Loucy (cell line): ENCODE data around the gene C10orf71.

ENCODE experiments used
- H2AFZ ChIP-seq: fragments of 200-600 bp; sonication (generic); 2 replicates; pipeline ENCODE4 v1.6.0; 2016; ENCODE audit warnings: antibody characterized with exemption, mild to moderate bottlenecking, low read length, moderate library complexity
- H3F3A ChIP-seq: fragments of 200-600 bp; 2 replicates; pipeline ENCODE4 v1.6.0; 2016; ENCODE audit warnings: antibody characterized with exemption, low read depth, mild to moderate bottlenecking
- H3K27me3 ChIP-seq: fragments of 200-600 bp; sonication (generic); 2 replicates; pipeline ENCODE4 v1.6.1; 2014; ENCODE audit warnings: low read length, mild to moderate bottlenecking; ENCODE audit not compliant: insufficient read depth, poor library complexity, severe bottlenecking
- H3K36me3 ChIP-seq: fragments of 200-600 bp; sonication (generic); 2 replicates; pipeline ENCODE4 v1.6.1; 2016; ENCODE audit warnings: low read length; ENCODE audit not compliant: insufficient read depth
- H3K4me1 ChIP-seq: fragments of 200-600 bp; sonication (generic); 2 replicates; pipeline ENCODE4 v1.5.1; 2014; ENCODE audit warnings: low read length, mild to moderate bottlenecking; ENCODE audit not compliant: insufficient read depth, poor library complexity, severe bottlenecking
- H3K4me2 ChIP-seq: fragments of 200-600 bp; sonication (generic); 2 replicates; pipeline ENCODE4 v1.6.0; 2014; ENCODE audit warnings: antibody characterized with exemption, low read length, low read depth, mild to moderate bottlenecking; ENCODE audit not compliant: poor library complexity, severe bottlenecking
- H3K4me3 ChIP-seq: fragments of 200-600 bp; sonication (generic); 2 replicates; pipeline ENCODE4 v1.5.1; 2014; ENCODE audit warnings: low read length, mild to moderate bottlenecking, mixed read lengths; ENCODE audit not compliant: poor library complexity, severe bottlenecking
- H3K79me2 ChIP-seq: fragments of 200-600 bp; sonication (generic); 2 replicates; pipeline ENCODE4 v1.6.1; 2014; ENCODE audit warnings: low read length; ENCODE audit not compliant: insufficient read depth
- H3K9ac ChIP-seq: fragments of 200-600 bp; sonication (generic); 2 replicates; pipeline ENCODE4 v1.6.0; 2014; ENCODE audit warnings: mild to moderate bottlenecking, low read depth, low read length, moderate library complexity; ENCODE audit not compliant: poor library complexity, severe bottlenecking
- H3K9me2 ChIP-seq: fragments of 200-600 bp; sonication (generic); replicated peaks from 2 replicates; pipeline ENCODE4 v1.6.1; 2016; ENCODE audit warnings: low read depth, low read length, mixed read lengths
- H3K9me3 ChIP-seq: fragments of 200-600 bp; sonication (generic); 2 replicates; pipeline ENCODE4 v1.6.1; 2014; ENCODE audit warnings: mild to moderate bottlenecking, antibody characterized with exemption, low read length, low read depth; ENCODE audit not compliant: insufficient read depth
- H4K20me1 ChIP-seq: fragments of 200-600 bp; sonication (generic); 2 replicates; pipeline ENCODE4 v1.6.0; 2014; ENCODE audit warnings: antibody characterized with exemption, low read length, mild to moderate bottlenecking; ENCODE audit not compliant: insufficient read depth, poor library complexity, severe bottlenecking
- EZH2phosphoT487 ChIP-seq: fragments of 200-600 bp; IDR thresholded peaks from 2 replicates; pipeline ENCODE4 v1.6.1; 2018; ENCODE audit warnings: antibody characterized with exemption, mild to moderate bottlenecking, moderate library complexity, borderline replicate concordance
- TF ChIP-seq, protein P1 (sequence below): fragments of 200-600 bp; sonication (generic); conservative IDR thresholded peaks from 2 replicates; pipeline ENCODE4 v1.5.1; 2014; ENCODE audit warnings: mild to moderate bottlenecking, antibody characterized with exemption, low read length

Gene C10orf71

DNA sequence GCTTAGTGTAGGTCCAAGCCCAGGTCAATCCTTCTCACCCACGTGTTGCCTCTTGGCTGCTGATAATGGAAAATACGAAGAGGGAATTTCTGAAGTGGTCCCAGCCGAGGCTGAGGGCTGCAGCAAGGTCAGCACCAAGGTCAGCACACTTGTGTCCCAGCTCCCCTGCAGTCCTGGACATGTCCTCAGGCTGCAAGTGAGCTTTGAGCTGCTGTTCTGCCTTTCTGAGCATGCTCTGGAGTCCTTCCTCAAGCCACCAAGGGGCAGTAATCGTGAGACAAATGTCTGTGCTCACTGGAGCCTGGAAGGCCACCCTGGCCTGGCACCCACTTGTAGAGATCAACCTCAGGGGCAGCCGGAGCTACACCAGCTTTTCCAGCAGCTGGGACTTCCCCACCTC lies 68.6 kb downstream of the C10orf71 start:
- no peaks in the 10 kb centered on the region for H4K20me1 ChIP-seq
- no peaks in the 10 kb centered on the region for H3K27me3 ChIP-seq
- H3F3A ChIP-seq: no peaks in the 10 kb centered on the region
- H3K4me3 ChIP-seq: no peak overlapping the region
- no peaks in the 10 kb centered on the region for H3K36me3 ChIP-seq
- no peak overlapping the region for H3K4me2 ChIP-seq
- H3K9ac ChIP-seq: no peak overlapping the region
- H3K9me2 ChIP-seq: no peaks in the 10 kb centered on the region
- H3K4me1 ChIP-seq: no peaks in the 10 kb centered on the region
- H3K79me2 ChIP-seq: no peaks in the 10 kb centered on the region
- H3K9me3 ChIP-seq: no peaks in the 10 kb centered on the region
- H2AFZ ChIP-seq: no peak overlapping the region
- TF ChIP-seq EZH2phosphoT487: no peak
- TF ChIP-seq, protein P1, sequence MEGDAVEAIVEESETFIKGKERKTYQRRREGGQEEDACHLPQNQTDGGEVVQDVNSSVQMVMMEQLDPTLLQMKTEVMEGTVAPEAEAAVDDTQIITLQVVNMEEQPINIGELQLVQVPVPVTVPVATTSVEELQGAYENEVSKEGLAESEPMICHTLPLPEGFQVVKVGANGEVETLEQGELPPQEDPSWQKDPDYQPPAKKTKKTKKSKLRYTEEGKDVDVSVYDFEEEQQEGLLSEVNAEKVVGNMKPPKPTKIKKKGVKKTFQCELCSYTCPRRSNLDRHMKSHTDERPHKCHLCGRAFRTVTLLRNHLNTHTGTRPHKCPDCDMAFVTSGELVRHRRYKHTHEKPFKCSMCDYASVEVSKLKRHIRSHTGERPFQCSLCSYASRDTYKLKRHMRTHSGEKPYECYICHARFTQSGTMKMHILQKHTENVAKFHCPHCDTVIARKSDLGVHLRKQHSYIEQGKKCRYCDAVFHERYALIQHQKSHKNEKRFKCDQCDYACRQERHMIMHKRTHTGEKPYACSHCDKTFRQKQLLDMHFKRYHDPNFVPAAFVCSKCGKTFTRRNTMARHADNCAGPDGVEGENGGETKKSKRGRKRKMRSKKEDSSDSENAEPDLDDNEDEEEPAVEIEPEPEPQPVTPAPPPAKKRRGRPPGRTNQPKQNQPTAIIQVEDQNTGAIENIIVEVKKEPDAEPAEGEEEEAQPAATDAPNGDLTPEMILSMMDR: no peak

DNA sequence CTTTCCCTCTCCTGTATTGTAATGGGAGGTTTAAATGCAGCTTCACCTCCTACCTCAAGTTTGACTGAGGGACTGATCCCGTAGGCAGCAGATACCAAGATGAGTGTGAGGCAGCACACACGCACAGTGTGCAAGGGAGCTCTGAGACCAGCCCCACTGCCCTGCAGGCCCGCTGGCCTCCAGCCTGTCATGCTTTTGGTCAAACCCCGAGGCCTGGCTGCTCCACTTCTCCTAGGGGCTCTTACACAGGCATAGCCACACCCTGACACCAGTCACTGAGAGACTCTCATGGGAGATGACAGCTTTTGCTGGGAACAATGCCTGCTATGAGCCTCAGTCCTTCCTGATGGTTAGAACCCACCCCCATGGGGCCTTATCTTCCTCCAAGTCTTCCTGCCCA lies 69.3 kb downstream of the C10orf71 start:
- no peaks in the 10 kb centered on the region for H3K4me1 ChIP-seq
- H3K79me2 ChIP-seq: no peaks in the 10 kb centered on the region
- H3K9ac ChIP-seq: no peak overlapping the region
- H3K4me3 ChIP-seq: no peak overlapping the region
- H3K27me3 ChIP-seq: no peaks in the 10 kb centered on the region
- no peaks in the 10 kb centered on the region for H4K20me1 ChIP-seq
- no peak for TF ChIP-seq EZH2phosphoT487
- TF ChIP-seq, protein P1: no peak
- no peaks in the 10 kb centered on the region for H3K9me2 ChIP-seq
- no peak overlapping the region for H3K4me2 ChIP-seq
- H2AFZ ChIP-seq: no peak overlapping the region
- H3K9me3 ChIP-seq: no peaks in the 10 kb centered on the region
- H3K36me3 ChIP-seq: no peaks in the 10 kb centered on the region
- no peaks in the 10 kb centered on the region for H3F3A ChIP-seq

DNA sequence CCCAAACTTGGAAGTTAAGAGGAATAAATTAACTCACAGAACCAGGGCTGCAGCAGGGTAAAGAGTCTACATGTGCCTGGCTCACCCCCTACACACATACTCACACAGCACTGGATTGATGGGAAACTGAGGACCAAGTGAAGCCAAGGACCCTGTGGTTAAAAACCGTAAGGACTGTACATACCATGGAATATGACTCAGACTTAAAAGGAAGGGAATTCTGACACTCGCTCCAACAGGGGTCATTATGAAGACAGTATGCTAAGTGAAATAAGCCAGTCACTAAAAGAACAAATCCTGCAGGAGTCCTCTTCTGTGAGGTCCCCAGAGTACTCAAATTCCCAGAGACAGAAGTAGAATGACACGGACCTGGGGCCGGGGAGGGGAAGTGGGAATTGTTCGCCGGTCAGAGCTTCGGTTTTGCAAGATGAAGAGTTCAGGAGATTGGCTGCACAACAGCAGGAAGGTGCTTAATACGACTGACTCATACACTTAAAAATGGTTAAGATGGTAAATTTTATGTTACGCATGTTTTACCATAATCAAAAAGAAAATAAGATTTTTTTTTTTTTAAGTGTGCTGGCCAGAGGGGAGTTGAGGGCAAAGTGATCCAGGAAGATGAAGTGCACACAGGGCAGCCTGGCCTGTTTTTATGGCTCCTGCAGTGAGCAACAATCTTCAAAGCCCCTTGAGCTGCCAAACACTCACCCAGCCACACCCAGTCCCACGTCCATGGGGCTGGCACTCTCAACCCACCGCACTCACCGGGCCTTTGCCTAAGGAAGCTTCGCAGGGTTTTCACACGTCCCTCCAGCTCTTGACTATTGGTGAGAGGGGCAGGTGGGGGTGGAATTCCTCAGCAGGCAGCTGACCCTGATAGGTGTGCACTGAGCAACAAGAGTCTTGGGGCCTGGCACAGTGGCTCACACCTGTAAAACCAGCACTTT lies 70.5 kb downstream of the C10orf71 start:
- Histone ChIP-seq H3K4me1 (no peaks in the 10 kb centered on the region), H3K4me3 (no peak overlapping the region), H3F3A (no peaks in the 10 kb centered on the region), H3K9ac (no peak overlapping the region), H2AFZ (no peak overlapping the region), H3K27me3 (no peaks in the 10 kb centered on the region), H3K9me2 (no peaks in the 10 kb centered on the region), H3K79me2 (no peaks in the 10 kb centered on the region), H3K9me3 (no peaks in the 10 kb centered on the region), H3K4me2 (no peak overlapping the region), H4K20me1 (no peaks in the 10 kb centered on the region), H3K36me3 (no peaks in the 10 kb centered on the region)
- TF ChIP-seq EZH2phosphoT487: no peak
- TF ChIP-seq, protein P1: no peak
